Upper lobe of left lung (tissue), 6 donors: ENCODE data around the gene ANKRD11. TPM values are rescaled to one million over a fixed set of nuclear protein-coding genes. Genes with fewer than 3 reads are reported as not detected.

ENCODE experiments used
- ATAC-seq, 2 donors: fragments of 200-7000 bp; cut with Tn5 transposase; one replicate each; pipeline ENCODE4 v1.9.1; 2022; ENCODE audit warnings: mild to moderate bottlenecking in 2 of 2, moderate library complexity in 2 of 2; ENCODE audit not compliant: low FRiP score in 2 of 2
- DNase-seq, 2 donors: peaks; one replicate each; pipeline ENCODE4 v3.0.0-alpha.2; 2019 to 2020
- H3K27ac ChIP-seq, 4 donors: fragments of 200-600 bp; sonication (generic); one replicate each; pipeline ENCODE4 v1.5.1; 2016 to 2019
- H3K27me3 ChIP-seq, 4 donors: fragments of 200-600 bp; sonication (generic); one replicate each; pipeline ENCODE4 v1.5.1; 2017 to 2019
- H3K36me3 ChIP-seq, 4 donors: fragments of 200-600 bp; sonication (generic); one replicate each; pipeline ENCODE4 v1.5.1; 2016 to 2019
- H3K4me1 ChIP-seq, 4 donors: fragments of 200-600 bp; sonication (generic); one replicate each; pipeline ENCODE4 v1.5.1; 2018 to 2019
- H3K4me3 ChIP-seq, 4 donors: fragments of 200-600 bp; sonication (generic); one replicate each; pipeline ENCODE4 v1.5.1; 2017 to 2019; ENCODE audit warnings: mild to moderate bottlenecking in 2 of 4, moderate library complexity in 1 of 4
- H3K9me3 ChIP-seq, 4 donors: fragments of 200-600 bp; sonication (generic); one replicate each; pipeline ENCODE4 v1.5.1; 2018 to 2019
- EP300 ChIP-seq, 4 donors: sonication (generic); formaldehyde crosslinking; IDR thresholded peaks; one replicate each; pipeline ENCODE4 v1.5.1; 2017; ENCODE audit warnings: antibody characterized with exemption in 4 of 4, control low read depth in 2 of 4
- POLR2A ChIP-seq, 4 donors: fragments of 450-650 bp; IDR thresholded peaks; one replicate each; pipeline ENCODE4 v1.5.1; 2016 to 2017; ENCODE audit warnings: antibody characterized with exemption in 4 of 4, mild to moderate bottlenecking in 2 of 4
- POLR2AphosphoS5 ChIP-seq, 2 donors: sonication (generic); formaldehyde crosslinking; IDR thresholded peaks; one replicate each; pipeline ENCODE4 v1.5.1; 2017; ENCODE audit warnings: antibody characterized with exemption in 2 of 2
- WGBS, 2 donors: methylation state at CpG; one replicate each; pipeline ENCODE4 v1.1.5; 2017 to 2018; 5-methylcytosine and 5-hydroxymethylcytosine counted together
- total RNA-seq, 6 donors: library from RNA; depleted of rRNA in 4 of 6; stranded (reverse); fragments of >200 nt in 4 of 6; gene quantifications; one replicate each; pipeline versions ENCODE4 v1.1.0 to v1.2.1, GENCODE V29; 2016 to 2021
- TF ChIP-seq, protein P1 (sequence below), 6 experiments: fragments of 450-650 bp in 4 of 6; fragments of 200-600 bp in 2 of 6; sonication (generic) in 2 of 6; IDR thresholded peaks; one replicate each; pipeline ENCODE4 v1.5.1; 2016 to 2019; ENCODE audit warnings: antibody characterized with exemption in 6 of 6
- donor health status: DM: no; HTN: no; CAD: no; lungs with moderate emphysema.
- donor health status: DM: no; HTN: yes; CAD: no; lungs with severe emphysema.

ANKRD11 gene
- total RNA-seq, 6 donors from 2014 or later, result 92.4 to 313 (median 134) TPM

DNA sequence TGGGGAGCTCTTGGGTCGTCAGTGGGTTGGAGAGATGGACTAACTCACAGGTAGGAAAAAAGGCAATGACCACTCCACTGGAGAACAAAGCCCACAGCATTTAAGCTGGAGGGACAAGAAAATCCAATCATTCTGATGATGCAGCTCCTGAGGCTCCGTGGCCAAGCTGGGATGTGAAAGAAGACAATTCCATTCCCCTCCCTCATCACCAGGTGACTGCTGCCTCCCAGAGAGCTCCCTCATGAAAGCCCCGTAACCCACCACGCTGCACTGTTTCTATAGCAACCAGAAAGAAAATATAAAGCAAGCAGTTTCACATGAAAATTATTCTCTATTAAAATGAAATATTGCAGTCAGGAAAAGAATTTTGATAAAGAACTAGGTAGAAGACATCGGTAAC is 15.2 kb downstream of the ANKRD11 start:
- ATAC-seq (no peak), DNase-seq (no peak)
- Histone ChIP-seq H3K4me3 (no peak overlapping the region), H3K27me3 (no peaks in the 10 kb centered on the region), H3K36me3 (no peaks in the 10 kb centered on the region), H3K4me1 (peaks cover 63 to 82% (median 74%) of the 10 kb centered on the region in 4 donors), H3K9me3 (no peaks in the 10 kb centered on the region), H3K27ac (no peak overlapping the region)
- WGBS, 2 donors, result 85 to 88% methylated on average over 5 of the region's 5 CpGs
- TF ChIP-seq, protein P1, sequence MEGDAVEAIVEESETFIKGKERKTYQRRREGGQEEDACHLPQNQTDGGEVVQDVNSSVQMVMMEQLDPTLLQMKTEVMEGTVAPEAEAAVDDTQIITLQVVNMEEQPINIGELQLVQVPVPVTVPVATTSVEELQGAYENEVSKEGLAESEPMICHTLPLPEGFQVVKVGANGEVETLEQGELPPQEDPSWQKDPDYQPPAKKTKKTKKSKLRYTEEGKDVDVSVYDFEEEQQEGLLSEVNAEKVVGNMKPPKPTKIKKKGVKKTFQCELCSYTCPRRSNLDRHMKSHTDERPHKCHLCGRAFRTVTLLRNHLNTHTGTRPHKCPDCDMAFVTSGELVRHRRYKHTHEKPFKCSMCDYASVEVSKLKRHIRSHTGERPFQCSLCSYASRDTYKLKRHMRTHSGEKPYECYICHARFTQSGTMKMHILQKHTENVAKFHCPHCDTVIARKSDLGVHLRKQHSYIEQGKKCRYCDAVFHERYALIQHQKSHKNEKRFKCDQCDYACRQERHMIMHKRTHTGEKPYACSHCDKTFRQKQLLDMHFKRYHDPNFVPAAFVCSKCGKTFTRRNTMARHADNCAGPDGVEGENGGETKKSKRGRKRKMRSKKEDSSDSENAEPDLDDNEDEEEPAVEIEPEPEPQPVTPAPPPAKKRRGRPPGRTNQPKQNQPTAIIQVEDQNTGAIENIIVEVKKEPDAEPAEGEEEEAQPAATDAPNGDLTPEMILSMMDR (IDR thresholded peaks at IDR 0.05), result no peak
- TF ChIP-seq POLR2AphosphoS5 (IDR thresholded peaks at IDR 0.05) (no peak), EP300 (IDR thresholded peaks at IDR 0.05) (no peak), POLR2A (IDR thresholded peaks at IDR 0.05) (no peak)

GRCh38 chr16:89473791-89474414 is 16.5 kb downstream of the ANKRD11 start:
- peak in 1 of 2 donors; percentile 46 for DNase-seq
- TF ChIP-seq POLR2A (IDR thresholded peaks at IDR 0.05) (no peak), EP300 (IDR thresholded peaks at IDR 0.05) (no peak), POLR2AphosphoS5 (IDR thresholded peaks at IDR 0.05) (no peak)
- TF ChIP-seq, protein P1 (IDR thresholded peaks at IDR 0.05), result no peak
- Histone ChIP-seq H3K27ac (no peak overlapping the region), H3K4me3 (no peak overlapping the region), H3K4me1 (peaks cover 60 to 75% (median 69%) of the 10 kb centered on the region in 4 donors), H3K27me3 (no peaks in the 10 kb centered on the region), H3K36me3 (no peaks in the 10 kb centered on the region), H3K9me3 (no peaks in the 10 kb centered on the region)
- peak in 1 of 2 donors; percentile 56 for ATAC-seq
- WGBS, 2 donors, result 65 to 72% methylated on average over 9 of the region's 9 CpGs

- TF ChIP-seq POLR2AphosphoS5 (IDR thresholded peaks at IDR 0.05) (no peak), POLR2A (IDR thresholded peaks at IDR 0.05) (no peak), EP300 (IDR thresholded peaks at IDR 0.05) (no peak)
- TF ChIP-seq, protein P1 (IDR thresholded peaks at IDR 0.05), result no peak
- WGBS, 2 donors, result 78 to 96% methylated on average over 6 to 7 of the region's 7 CpGs
- no peaks in the 10 kb centered on the region for H3K27me3 ChIP-seq
- no peak for DNase-seq
- H3K36me3 ChIP-seq, result no peaks in the 10 kb centered on the region
- no peak for ATAC-seq
- H3K27ac ChIP-seq, result no peak overlapping the region
- no peak overlapping the region for H3K4me3 ChIP-seq
- H3K4me1 ChIP-seq, result peaks cover 53 to 72% (median 66%) of the 10 kb centered on the region in 4 donors
- H3K9me3 ChIP-seq, result no peaks in the 10 kb centered on the region
Measured at GRCh38 chr16:89473136-89473712, 17.1 kb downstream of the ANKRD11 start.

DNA sequence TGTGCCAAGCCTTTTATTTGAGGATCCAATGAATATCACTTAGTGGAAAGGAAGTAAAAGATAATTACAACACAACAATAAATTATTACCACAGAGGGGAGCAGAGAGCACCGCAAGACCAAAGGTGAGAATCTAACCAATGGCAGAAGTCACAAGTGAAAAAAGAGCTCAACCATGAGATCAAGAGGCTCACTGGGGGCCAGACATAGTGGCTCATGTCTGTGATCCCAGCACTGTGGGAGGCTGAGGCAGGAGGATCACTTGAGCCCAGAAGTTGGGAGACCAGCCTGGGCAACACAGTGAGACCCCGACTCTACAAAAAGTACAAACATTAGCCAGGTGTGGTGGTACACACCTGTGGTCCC is 17.7 kb downstream of the ANKRD11 start:
- Histone ChIP-seq H3K4me1 (peaks cover 48 to 72% (median 65%) of the 10 kb centered on the region in 4 donors), H3K4me3 (no peak overlapping the region), H3K27me3 (no peaks in the 10 kb centered on the region), H3K27ac (no peak overlapping the region), H3K9me3 (no peaks in the 10 kb centered on the region), H3K36me3 (no peaks in the 10 kb centered on the region)
- TF ChIP-seq, protein P1 (IDR thresholded peaks at IDR 0.05), result no peak
- TF ChIP-seq POLR2A (IDR thresholded peaks at IDR 0.05) (no peak), POLR2AphosphoS5 (IDR thresholded peaks at IDR 0.05) (no peak), EP300 (IDR thresholded peaks at IDR 0.05) (no peak)
- 52 to 75% methylated on average over 2 of the region's 2 CpGs for WGBS, 2 donors
- ATAC-seq (no peak), DNase-seq (no peak)

- ATAC-seq (no peak), DNase-seq (no peak)
- WGBS, 2 donors, result 87 to 89% methylated on average over 7 of the region's 7 CpGs
- Histone ChIP-seq H3K4me3 (no peak overlapping the region), H3K36me3 (no peaks in the 10 kb centered on the region), H3K4me1 (peaks cover 29 to 45% (median 31%) of the 10 kb centered on the region in 4 donors), H3K9me3 (no peaks in the 10 kb centered on the region), H3K27me3 (no peaks in the 10 kb centered on the region), H3K27ac (no peak overlapping the region)
- TF ChIP-seq EP300 (IDR thresholded peaks at IDR 0.05) (no peak), POLR2AphosphoS5 (IDR thresholded peaks at IDR 0.05) (no peak), POLR2A (IDR thresholded peaks at IDR 0.05) (no peak)
- TF ChIP-seq, protein P1 (IDR thresholded peaks at IDR 0.05), result no peak
Measured at GRCh38 chr16:89467382-89467781, 23.0 kb downstream of the ANKRD11 start.
